Jurkat, Clone E6-1 (cell line): Measurements from ENCODE around the gene CAMK2B.
A peak's percentile ranks its signal among the peaks of the same experiment; 100 is the strongest.

Experiments
- DNase-seq: peaks from one replicate; pipeline ENCODE4 v3.0.0-alpha.2; 2011; ENCODE audit warnings: low read depth, low spot score
- H3K4me3 ChIP-seq: 2 replicates; pipeline ENCODE4 v1.5.1; 2011; ENCODE audit warnings: mild to moderate bottlenecking, low read length, control low read depth, moderate library complexity

Gene CAMK2B

DNA sequence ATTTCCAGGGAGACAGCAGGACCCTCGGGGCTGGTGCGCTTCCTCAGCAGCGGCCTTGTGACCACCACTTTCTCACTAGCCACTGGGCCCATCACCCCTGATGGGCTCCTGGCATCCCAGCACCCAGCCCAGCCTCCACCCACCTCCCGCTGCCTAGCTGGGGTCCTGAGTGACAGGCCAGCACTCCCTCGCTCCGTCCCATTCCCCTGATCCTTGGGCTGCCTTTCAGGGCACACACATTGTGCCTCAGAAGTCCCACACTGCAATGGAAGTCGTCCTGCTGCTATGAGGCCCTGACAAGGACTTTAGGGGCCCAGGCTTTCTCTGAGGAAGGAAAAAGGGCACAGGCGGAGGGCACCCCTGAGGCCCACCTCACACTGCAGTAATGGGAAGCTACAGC, 12.4 kb downstream of the CAMK2B start:
- DNase-seq: no peak
- no peak overlapping the region for H3K4me3 ChIP-seq

- no peak for DNase-seq
- no peak overlapping the region for H3K4me3 ChIP-seq
Observed at GRCh38 chr7:44311561-44312495, 13.6 kb downstream of the CAMK2B start.

DNA sequence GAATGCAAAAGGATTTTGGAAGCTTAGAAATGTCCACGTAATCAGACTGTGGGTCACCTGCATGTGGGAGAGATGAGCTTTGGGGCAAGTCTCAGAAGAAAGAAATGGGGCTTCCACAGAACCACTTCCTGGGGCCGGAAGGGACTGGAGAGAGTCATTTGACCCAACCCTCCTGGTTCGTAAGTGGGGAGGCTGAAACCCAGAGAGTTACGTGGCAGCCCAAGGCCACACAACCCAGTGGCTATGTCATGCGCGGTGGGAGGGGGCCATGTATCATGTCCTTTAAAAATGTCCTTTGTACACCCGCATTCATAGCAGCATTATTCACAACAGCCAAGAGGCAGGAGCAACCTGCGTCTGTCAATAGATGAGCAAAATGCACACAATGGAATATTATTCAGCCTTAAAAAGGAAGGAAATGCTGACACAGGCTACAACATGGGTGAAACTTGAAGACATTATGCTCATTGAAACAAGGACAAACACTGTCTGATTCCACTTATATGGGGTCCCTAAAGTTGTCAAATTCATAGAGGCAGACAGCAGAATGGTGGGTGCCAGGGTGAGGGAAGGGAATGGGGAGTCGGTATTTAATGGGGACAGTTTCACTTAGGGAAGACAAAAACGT, 15.1 kb downstream of the CAMK2B start:
- no peak for DNase-seq
- H3K4me3 ChIP-seq: no peak overlapping the region

DNA sequence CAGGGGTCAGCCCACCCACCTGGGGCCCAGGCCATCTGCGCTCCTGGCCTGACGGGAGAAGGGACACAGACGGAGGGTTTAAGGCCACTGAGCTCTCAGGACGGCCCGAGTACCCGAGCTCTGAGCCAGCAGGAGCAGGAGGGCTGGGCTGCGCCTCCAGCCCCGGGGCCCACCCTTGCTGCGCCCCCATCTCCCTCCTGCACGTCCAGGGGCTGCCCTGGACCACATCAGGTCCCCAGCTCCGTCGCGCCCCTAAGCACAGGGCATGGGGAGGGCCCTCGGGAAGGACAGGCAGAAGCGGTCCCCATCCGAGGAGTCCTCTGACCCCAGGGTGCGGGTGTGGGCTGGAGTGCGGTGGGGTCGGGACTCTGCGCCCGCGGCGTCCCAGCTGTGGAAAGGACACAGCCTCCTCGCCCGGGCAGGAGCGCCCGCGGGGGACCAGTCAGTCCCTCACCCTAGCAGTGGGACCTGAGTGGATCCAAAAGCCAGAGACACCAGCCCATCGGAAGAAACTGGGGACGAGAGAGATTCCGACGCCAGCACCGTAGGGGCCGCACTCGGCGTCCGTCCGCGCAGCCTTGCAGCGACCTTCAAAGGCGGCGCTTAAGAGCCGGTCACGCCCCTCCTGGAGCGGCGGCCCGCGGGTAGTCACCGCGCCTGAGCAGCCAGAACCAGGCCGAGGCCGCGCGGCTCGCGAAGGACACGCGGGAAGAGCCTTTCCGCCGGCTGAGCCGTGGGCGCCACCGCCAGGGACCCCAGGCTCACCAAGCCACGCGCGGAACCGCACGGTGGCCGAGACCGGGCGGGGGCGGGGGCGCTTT, 15.9 kb downstream of the CAMK2B start:
- no peak overlapping the region for H3K4me3 ChIP-seq
- DNase-seq: no peak

- DNase-seq: no peak
- no peak overlapping the region for H3K4me3 ChIP-seq
Observed at GRCh38 chr7:44308596-44309270, 16.7 kb downstream of the CAMK2B start.

GRCh38 chr7:44307905-44308595, 17.3 kb downstream of the CAMK2B start:
- DNase-seq: no peak
- no peak overlapping the region for H3K4me3 ChIP-seq

DNA sequence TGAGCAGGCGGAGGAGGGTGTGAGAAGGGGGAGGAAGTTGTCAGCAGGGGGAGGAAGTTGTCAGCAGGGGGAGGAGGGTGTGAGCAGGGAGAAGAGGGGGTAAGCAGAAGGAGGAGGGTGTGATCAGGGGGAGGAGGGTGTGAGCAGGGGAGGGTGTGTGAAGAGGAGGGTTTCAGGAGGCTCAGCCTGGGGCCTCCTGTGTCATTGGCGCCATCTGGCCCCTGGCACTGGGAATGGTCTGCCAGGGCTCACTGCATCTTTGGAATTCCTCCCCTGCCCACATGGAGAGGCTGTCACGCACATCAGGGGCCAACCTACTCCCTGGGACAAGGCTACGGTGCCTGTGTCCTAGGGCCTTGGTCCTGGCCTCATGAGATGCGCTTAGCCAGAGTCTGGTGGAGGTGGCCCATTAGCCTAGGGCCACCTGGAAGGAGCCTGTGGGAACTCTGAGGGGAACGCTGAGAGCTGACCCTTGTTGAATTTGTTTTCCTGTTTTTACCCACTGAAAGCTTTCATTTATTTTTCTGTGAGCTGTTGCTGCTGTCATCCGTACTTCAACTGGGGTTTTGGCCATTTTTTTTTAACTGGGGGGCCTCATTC, 18.0 kb downstream of the CAMK2B start:
- no peak overlapping the region for H3K4me3 ChIP-seq
- peak; percentile 18 for DNase-seq

- no peak overlapping the region for H3K4me3 ChIP-seq
- DNase-seq: peak; percentile 20
Observed at GRCh38 chr7:44306606-44307005, 18.8 kb downstream of the CAMK2B start.

GRCh38 chr7:44305564-44306507, 19.6 kb downstream of the CAMK2B start:
- H3K4me3 ChIP-seq: no peak overlapping the region
- DNase-seq: no peak

DNA sequence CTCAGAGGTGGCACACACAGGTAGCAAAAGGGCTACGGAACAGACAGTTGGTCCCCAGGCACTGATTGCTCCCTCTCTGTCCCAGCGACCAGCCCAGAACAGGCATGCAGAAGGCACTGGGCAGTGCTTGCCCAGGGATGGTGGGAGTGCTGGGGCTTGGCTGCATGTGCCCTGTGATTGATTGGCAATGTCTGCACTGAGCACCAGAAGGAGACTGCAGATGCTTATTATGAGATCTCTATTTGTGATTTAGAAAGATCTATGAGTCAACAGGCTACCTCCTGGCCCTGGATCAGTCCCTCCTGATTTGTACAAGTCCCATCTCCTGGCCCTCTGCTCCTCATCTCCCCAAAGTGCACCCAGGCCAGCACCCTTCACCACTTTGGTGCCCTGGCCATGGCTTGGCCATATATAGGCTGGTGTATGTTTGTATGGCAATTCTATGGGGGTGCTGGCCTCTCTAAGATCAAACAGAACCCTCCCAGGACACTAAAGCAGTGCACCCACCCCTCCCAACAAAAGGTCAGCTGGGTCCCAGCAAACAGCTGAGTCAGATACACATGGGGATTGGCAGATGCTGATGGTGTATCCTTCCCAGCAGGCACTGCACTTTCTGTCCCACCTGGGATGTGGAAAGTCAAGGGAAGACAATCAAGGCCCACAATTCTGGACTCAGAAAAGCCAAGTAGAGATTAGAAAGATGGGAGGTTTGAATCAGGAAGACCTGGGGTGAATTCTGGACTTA, 30.9 kb downstream of the CAMK2B start:
- no peak for DNase-seq

GRCh38 chr7:44293561-44294324, 31.7 kb downstream of the CAMK2B start:
- DNase-seq: no peak
- no peak overlapping the region for H3K4me3 ChIP-seq

More for the DNA sequence above, 30.9 kb downstream of the CAMK2B start:
- no peak overlapping the region for H3K4me3 ChIP-seq

- H3K4me3 ChIP-seq: no peak overlapping the region
- no peak for DNase-seq
Observed at GRCh38 chr7:44292876-44293560, 32.4 kb downstream of the CAMK2B start.

DNA sequence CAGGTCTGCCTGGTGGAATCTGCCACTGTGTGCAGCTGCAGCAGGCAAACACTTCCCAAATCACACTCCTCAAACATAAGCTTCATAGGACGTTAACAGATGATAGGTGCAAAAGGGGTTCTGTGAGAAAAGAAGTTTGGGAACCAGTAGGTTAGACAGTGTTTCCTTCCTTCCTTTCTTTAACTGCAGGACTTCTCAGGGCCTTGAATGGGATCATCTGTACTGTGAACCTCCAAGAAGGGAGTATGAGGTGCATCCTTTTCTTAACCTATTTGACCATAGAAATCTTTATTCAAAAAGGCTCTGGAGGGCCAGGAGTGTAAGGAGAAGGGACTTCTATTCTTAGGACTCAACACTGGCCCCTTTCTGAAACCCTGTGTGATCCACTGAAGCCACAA, 33.0 kb downstream of the CAMK2B start:
- no peak for DNase-seq
- H3K4me3 ChIP-seq: no peak overlapping the region

- no peak for DNase-seq
- no peak overlapping the region for H3K4me3 ChIP-seq
Observed at GRCh38 chr7:44291733-44292419, 33.5 kb downstream of the CAMK2B start.
